Endothelial cell (in vitro differentiated cells): Measurements from ENCODE around the gene NOS3. TPM values are rescaled to one million over a fixed set of nuclear protein-coding genes. Genes with fewer than 3 reads are reported as not detected.

ENCODE experiments used
- DNase-seq: peaks from one replicate; pipeline ENCODE4 v3.0.0; 2021; ENCODE audit warnings: low spot score
- H3K27ac Mint-ChIP-seq: one replicate; pipeline ENCODE4 v1.8.0; 2021; ENCODE audit warnings: mixed read lengths, inconsistent platforms; ENCODE audit not compliant: unreplicated experiment
- H3K27me3 Mint-ChIP-seq: one replicate; pipeline ENCODE4 v1.8.0; 2021; ENCODE audit warnings: mild to moderate bottlenecking, moderate library complexity, mixed read lengths, inconsistent platforms; ENCODE audit not compliant: unreplicated experiment
- H3K36me3 Mint-ChIP-seq: one replicate; pipeline ENCODE4 v1.8.0; 2021; ENCODE audit warnings: mild to moderate bottlenecking, low read depth, mixed read lengths, inconsistent platforms; ENCODE audit not compliant: unreplicated experiment
- H3K4me1 Mint-ChIP-seq: one replicate; pipeline ENCODE4 v1.8.0; 2021; ENCODE audit warnings: mild to moderate bottlenecking, mixed read lengths, inconsistent platforms; ENCODE audit not compliant: unreplicated experiment
- H3K4me3 Mint-ChIP-seq: one replicate; pipeline ENCODE4 v1.8.0; 2021; ENCODE audit warnings: mild to moderate bottlenecking, mixed read lengths, inconsistent platforms; ENCODE audit not compliant: unreplicated experiment
- H3K9me3 Mint-ChIP-seq: one replicate; pipeline ENCODE4 v1.8.0; 2021; ENCODE audit warnings: mixed read lengths, inconsistent platforms; ENCODE audit not compliant: unreplicated experiment
- total RNA-seq: library from RNA; stranded (reverse); fragmentation: NEBNext Ultra II Directional; extraction: Animal tissue kit (Norgen Biotek cat#: 25700); gene quantifications from one replicate; pipeline ENCODE4 v1.2.1, GENCODE V29; 2021; ENCODE audit not compliant: unreplicated experiment
- TF ChIP-seq, protein P1 (sequence below): fragments of 200-600 bp; sonication (generic); IDR thresholded peaks from one replicate; pipeline ENCODE4 v1.5.0; 2021; ENCODE audit warnings: antibody characterized with exemption; ENCODE audit not compliant: unreplicated experiment

NOS3 gene
- total RNA-seq, 1 donor from 2014 or later: 102 TPM

DNA sequence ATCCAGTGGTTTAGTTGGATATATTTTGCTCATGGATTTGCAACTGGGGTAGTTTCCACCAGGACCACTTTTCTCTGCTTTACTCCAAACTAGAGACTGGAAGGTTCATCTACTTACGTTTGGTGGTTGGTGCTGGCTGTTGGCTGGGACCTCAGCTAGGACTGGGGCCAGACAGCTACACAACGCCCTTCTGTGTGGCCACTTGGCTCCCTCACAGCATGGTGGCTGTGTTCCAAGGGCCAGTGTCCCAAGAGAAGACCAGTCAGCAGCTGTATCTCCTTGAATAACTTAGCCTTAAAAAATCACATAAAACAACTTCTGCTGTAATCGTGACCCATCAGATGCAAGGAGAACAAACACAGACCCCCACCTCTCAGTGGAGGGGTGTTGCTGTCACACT is 8.5 kb upstream of the NOS3 start:
- peaks cover 13% of the 10 kb centered on the region for H3K4me1 Mint-ChIP-seq
- no peaks in the 10 kb centered on the region for H3K9me3 Mint-ChIP-seq
- TF ChIP-seq, protein P1, sequence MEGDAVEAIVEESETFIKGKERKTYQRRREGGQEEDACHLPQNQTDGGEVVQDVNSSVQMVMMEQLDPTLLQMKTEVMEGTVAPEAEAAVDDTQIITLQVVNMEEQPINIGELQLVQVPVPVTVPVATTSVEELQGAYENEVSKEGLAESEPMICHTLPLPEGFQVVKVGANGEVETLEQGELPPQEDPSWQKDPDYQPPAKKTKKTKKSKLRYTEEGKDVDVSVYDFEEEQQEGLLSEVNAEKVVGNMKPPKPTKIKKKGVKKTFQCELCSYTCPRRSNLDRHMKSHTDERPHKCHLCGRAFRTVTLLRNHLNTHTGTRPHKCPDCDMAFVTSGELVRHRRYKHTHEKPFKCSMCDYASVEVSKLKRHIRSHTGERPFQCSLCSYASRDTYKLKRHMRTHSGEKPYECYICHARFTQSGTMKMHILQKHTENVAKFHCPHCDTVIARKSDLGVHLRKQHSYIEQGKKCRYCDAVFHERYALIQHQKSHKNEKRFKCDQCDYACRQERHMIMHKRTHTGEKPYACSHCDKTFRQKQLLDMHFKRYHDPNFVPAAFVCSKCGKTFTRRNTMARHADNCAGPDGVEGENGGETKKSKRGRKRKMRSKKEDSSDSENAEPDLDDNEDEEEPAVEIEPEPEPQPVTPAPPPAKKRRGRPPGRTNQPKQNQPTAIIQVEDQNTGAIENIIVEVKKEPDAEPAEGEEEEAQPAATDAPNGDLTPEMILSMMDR: no peak
- H3K27me3 Mint-ChIP-seq: peaks cover 13% of the 10 kb centered on the region
- H3K4me3 Mint-ChIP-seq: no peak overlapping the region
- H3K36me3 Mint-ChIP-seq: no peaks in the 10 kb centered on the region
- H3K27ac Mint-ChIP-seq: no peak overlapping the region
- no peak for DNase-seq

DNA sequence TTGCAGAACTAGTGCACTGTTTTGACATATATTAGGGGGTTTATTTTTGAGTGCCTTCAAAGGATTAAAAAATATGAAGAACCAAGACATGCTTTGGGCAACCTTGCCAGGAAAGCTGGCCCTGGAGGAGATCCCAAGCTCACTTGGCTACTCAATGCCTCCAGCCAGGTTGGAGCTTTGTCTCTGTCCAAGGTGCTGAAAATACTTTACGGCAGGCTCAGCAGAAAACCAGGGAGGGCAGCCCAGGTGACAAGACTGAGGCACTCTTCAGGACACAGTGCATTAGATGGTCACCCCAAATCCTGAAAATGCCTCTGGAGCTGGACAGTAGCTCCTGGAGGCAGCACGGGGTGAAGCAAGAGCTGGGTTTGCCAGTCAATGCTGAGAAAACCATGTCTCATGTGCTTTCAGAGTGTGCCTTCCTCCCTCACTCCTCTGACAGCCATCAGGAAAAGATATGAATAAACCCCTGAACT is 6.9 kb upstream of the NOS3 start:
- TF ChIP-seq, protein P1: no peak
- no peak overlapping the region for H3K27ac Mint-ChIP-seq
- no peak overlapping the region for H3K4me3 Mint-ChIP-seq
- H3K4me1 Mint-ChIP-seq: peaks cover 14% of the 10 kb centered on the region
- H3K27me3 Mint-ChIP-seq: peaks cover 9% of the 10 kb centered on the region
- peak; percentile 55 for DNase-seq
- H3K9me3 Mint-ChIP-seq: no peaks in the 10 kb centered on the region
- no peaks in the 10 kb centered on the region for H3K36me3 Mint-ChIP-seq

DNA sequence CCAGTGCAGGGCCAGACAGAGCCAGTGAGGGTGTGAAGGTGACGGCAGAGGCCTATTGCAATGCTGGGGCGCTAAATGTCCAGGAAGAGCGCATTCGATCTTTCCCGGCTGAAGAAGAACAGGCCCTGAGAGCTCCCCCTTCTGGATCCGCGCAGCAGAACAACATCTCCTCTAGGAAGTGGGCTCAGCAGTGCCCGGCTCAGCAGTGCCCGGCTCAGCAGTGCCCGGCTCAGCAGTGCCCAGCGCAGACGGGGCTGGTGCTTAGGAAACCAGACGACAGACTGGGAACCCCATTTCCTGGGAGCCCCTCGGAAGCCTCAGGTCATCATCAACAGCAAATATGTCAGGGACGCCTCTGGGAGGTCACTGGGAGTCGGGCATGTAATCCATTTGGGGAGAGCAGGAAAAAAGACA is 4.7 kb upstream of the NOS3 start:
- peaks cover 6% of the 10 kb centered on the region for H3K9me3 Mint-ChIP-seq
- H3K27me3 Mint-ChIP-seq: peaks cover 13% of the 10 kb centered on the region

DNA sequence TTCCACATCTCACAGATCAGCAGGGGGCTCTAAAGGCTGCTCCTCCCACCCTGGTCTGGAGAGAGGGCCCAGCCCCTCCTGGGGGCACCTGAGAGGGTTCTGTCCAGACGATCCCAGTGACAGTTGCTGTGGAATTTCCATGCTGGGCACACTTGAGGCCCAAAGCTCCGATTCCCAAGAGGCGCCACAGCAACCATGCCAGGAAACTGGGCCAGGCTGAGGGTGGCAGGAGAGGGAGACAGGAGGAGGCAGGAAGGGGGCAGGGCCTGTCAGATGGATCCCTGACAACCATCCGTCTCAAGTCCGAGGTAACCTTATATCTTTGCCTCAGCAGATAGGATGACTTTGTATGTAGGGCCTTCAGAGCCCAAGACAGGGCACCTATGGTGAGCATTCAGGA is 4.3 kb upstream of the NOS3 start:
- no peak for DNase-seq
- TF ChIP-seq, protein P1: no peak
- no peak overlapping the region for H3K4me3 Mint-ChIP-seq
- H3K27me3 Mint-ChIP-seq: peaks cover 12% of the 10 kb centered on the region
- peaks cover 7% of the 10 kb centered on the region for H3K9me3 Mint-ChIP-seq
- no peak overlapping the region for H3K27ac Mint-ChIP-seq
- H3K4me1 Mint-ChIP-seq: peaks cover 19% of the 10 kb centered on the region
- peaks cover 19% of the 10 kb centered on the region for H3K36me3 Mint-ChIP-seq

More for the DNA sequence above, 4.7 kb upstream of the NOS3 start:
- H3K4me1 Mint-ChIP-seq: peaks cover 19% of the 10 kb centered on the region
- peak; percentile 76 for DNase-seq
- peaks cover 15% of the 10 kb centered on the region for H3K36me3 Mint-ChIP-seq
- TF ChIP-seq, protein P1: peak; percentile 64
- H3K27ac Mint-ChIP-seq: no peak overlapping the region
- H3K4me3 Mint-ChIP-seq: no peak overlapping the region

DNA sequence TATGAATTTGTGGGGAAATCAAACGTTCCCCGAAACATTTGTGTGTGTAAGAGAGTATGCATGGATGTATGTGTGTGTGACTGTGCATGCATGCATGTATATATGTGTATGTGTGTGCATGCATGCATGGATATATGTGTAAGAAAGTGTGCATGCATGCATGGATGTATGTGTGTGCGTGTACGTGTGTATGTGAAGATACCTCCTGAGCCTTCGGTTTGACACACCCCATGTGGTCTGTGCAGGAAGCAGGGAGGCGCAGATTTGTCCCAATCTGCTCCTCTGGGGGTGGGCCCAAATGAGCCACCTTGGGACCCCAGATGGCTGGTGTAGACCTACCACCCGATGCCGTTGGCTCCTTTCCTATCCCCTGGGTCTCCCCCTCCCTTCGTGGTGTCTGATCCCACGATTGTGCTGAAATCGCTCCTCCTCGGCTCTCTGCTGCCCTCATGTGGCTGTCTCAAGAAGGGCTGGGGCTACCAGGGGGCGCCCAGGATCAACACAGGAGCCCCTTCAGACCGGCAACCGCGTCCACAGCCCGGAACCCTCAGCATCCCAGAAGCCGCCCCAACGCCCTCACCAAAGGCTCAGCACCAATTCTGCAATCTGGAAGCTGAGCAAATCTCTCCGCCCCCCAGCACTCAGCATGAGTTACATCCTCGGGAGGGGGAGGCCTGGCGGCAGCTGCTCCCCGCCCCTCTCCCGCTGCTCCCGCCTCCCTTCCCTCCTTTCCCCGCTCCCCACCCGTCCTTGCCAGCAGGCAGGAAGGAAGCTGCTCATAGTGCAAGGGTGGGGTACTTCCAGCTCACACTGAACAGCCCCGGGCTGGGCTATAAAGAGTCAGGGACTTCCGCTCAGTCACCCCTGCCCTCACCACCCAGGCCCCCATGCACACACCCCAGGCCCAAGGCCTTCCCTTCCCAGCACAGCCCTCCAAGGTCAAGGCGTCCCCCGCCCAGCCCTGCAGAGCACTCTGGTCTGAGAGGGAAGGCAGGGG is 2.3 kb upstream of the NOS3 start:
- Mint-ChIP-seq H3K4me1 (peaks cover 24% of the 10 kb centered on the region), H3K27ac (no peak overlapping the region), H3K4me3 (peak overlapping the region; percentile 62), H3K27me3 (peaks cover 5% of the 10 kb centered on the region), H3K36me3 (peaks cover 19% of the 10 kb centered on the region), H3K9me3 (peaks cover 7% of the 10 kb centered on the region)
- TF ChIP-seq, protein P1: peak; percentile 85
- peak; percentile 86 for DNase-seq
